Measurements from ENCODE around the gene NECTIN4. TPM values are rescaled to one million over a fixed set of nuclear protein-coding genes. Genes with fewer than 3 reads are reported as not detected.

The NECTIN4 gene
- total and polyA plus RNA-seq, 10 of the 15 experiments (the other 5 are each of a cell fraction or from before 2014, with no cell fraction given): 2.8 to 8.7 (median 3.7) TPM

DNA sequence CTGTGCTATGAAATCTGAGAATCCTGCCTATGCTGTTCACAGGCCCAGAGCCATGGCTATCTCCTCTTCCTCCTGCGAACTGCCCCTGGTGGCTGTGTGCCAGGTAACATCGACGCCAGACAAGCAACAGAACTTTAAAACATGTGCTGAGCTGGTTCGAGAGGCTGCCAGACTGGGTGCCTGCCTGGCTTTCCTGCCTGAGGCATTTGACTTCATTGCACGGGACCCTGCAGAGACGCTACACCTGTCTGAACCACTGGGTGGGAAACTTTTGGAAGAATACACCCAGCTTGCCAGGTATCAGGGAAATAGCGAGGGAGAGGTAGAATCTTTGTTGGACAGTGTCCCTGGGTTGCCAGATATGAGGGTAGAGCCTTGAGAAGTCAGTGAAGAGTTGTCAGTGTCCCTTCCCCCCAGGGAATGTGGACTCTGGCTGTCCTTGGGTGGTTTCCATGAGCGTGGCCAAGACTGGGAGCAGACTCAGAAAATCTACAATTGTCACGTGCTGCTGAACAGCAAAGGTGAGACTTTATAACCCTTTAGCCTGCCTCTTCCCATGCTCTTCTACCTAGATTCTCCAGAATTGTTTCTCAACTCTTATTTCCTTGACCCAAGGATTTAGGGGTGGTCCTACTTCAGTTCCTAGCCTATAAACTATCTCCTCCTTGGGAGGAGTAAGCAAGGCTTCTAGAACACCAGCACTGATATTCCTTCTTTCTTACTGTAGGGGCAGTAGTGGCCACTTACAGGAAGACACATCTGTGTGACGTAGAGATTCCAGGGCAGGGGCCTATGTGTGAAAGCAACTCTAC lies 29.9 kb upstream of the NECTIN4 start:
- SMC1A ChIA-PET (ENCODE audit: uncharacterized antibody, unreplicated experiment): interaction anchor here (0.5 to 1.6 kb wide), 3 partner anchors 13 to 36 kb away, joined by 3 to 4 read pairs (median 3); partner anchors contain the start of gene DEDD
- Histone ChIP-seq H3K9ac (ENCODE audit: control insufficient read depth, insufficient read depth, low read length) (peak overlapping the region; percentile 89; the same call in 1 of the 2 replicates), H4K20me1 (ENCODE audit: control insufficient read depth, insufficient read depth) (no peaks in the 10 kb centered on the region), H3K9me3 (replicated peaks; ENCODE audit: control insufficient read depth, insufficient read depth, low read length) (no peaks in the 10 kb centered on the region), H3K79me2 (ENCODE audit: control insufficient read depth, insufficient read depth, low read length) (peaks cover 50% of the 10 kb centered on the region), H3K4me1 (ENCODE audit: control insufficient read depth, insufficient read depth, low read length) (peaks cover 19% of the 10 kb centered on the region), H3K4me2 (ENCODE audit: control insufficient read depth, insufficient read depth) (peak overlapping the region; percentile 70), H3K27ac (ENCODE audit: control insufficient read depth, insufficient read depth) (peak overlapping the region; percentile 90), H3K4me3 (peak overlapping the region; percentile 74), H2AFZ (ENCODE audit: control insufficient read depth, low read depth, low read length) (no peak overlapping the region), H3K36me3 (ENCODE audit: control insufficient read depth in 2 of 2, insufficient read depth in 2 of 2, low read length in 1 of 2) (peaks cover 16% of the 10 kb centered on the region in 2 experiments), H3K27me3 (replicated peaks in 1 of 2; ENCODE audit: control insufficient read depth in 2 of 2, insufficient read depth in 2 of 2, low read length in 1 of 2) (no peaks in the 10 kb centered on the region)
- DNase-seq (ENCODE audit: low read depth, low spot score) (no peak), FAIRE-seq (peak; percentile 98), ATAC-seq (peak; percentile 80)
- CTCF ChIA-PET: interaction anchor here (0.7 kb wide), 1 partner anchor 20 kb away, joined by 3 read pairs; no protein-coding TSS in a partner anchor
- RAD21 ChIA-PET (ENCODE audit: unreplicated experiment): interaction anchor here (0.5 to 1.4 kb wide), 2 partner anchors 13 to 46 kb away, joined by 3 to 5 read pairs; partner anchors contain the start of gene DEDD
- in situ Hi-C loops (cut with MboI): no loop called here
- 48% methylated on average over 10 of the region's 10 CpGs for WGBS (ENCODE audit: insufficient coverage, insufficient replicate concordance, low lambda C conversion rate, missing lambda C conversion rate)
- no TSS peak for BruUV-seq (replicated peaks)
- POLR2A ChIA-PET: interaction anchor here (0.8 to 3.1 kb wide), 5 partner anchors 10 to 55 kb away, joined by 3 to 24 read pairs (median 4); partner anchors contain the start of genes ARHGAP30 and DEDD
- intact Hi-C loops (cut with micrococcal nuclease; ENCODE audit: unreplicated experiment): loop anchor here (5.0 kb wide), 1 partner anchor 72 kb away; the partner anchor contains the start of gene USF1
- peak; percentile 91 for TF ChIP-seq ZNF687 (IDR thresholded peaks at IDR 0.05)
- TF ChIP-seq NR2C1 (IDR thresholded peaks at IDR 0.05): no peak
- no peak for TF ChIP-seq TBL1XR1 (IDR thresholded peaks at IDR 0.05; ENCODE audit: low read depth, low read length)
- TF ChIP-seq CHD2 (IDR thresholded peaks at IDR 0.05; ENCODE audit: borderline replicate concordance, low read depth, low read length): no peak
- 0 out of 2 replicates have a peak, but pooled peaks have one; percentile 16 for TF ChIP-seq PKNOX1 (IDR thresholded peaks at IDR 0.05)
- TF ChIP-seq, protein P1, sequence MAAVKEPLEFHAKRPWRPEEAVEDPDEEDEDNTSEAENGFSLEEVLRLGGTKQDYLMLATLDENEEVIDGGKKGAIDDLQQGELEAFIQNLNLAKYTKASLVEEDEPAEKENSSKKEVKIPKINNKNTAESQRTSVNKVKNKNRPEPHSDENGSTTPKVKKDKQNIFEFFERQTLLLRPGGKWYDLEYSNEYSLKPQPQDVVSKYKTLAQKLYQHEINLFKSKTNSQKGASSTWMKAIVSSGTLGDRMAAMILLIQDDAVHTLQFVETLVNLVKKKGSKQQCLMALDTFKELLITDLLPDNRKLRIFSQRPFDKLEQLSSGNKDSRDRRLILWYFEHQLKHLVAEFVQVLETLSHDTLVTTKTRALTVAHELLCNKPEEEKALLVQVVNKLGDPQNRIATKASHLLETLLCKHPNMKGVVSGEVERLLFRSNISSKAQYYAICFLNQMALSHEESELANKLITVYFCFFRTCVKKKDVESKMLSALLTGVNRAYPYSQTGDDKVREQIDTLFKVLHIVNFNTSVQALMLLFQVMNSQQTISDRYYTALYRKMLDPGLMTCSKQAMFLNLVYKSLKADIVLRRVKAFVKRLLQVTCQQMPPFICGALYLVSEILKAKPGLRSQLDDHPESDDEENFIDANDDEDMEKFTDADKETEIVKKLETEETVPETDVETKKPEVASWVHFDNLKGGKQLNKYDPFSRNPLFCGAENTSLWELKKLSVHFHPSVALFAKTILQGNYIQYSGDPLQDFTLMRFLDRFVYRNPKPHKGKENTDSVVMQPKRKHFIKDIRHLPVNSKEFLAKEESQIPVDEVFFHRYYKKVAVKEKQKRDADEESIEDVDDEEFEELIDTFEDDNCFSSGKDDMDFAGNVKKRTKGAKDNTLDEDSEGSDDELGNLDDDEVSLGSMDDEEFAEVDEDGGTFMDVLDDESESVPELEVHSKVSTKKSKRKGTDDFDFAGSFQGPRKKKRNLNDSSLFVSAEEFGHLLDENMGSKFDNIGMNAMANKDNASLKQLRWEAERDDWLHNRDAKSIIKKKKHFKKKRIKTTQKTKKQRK (IDR thresholded peaks at IDR 0.05; ENCODE audit: low read depth, low read length): no peak
- TF ChIP-seq NBN (IDR thresholded peaks at IDR 0.05): peak; percentile 58; the same call in 1 of the 2 replicates
- TF ChIP-seq ELK1 (IDR thresholded peaks at IDR 0.05; ENCODE audit: low read depth, low read length): no peak

All from GM12878 (cell line).